Body of pancreas (tissue), 4 donors: Measurements from ENCODE around the gene CDK14. TPM values are rescaled to one million over a fixed set of nuclear protein-coding genes. Genes with fewer than 3 reads are reported as not detected.

ENCODE experiments used
- ATAC-seq: fragments of 150-250 bp; one replicate; pipeline ENCODE4 v1.9.1; 2016
- DNase-seq, 4 donors: peaks; one replicate each; pipeline ENCODE4 v3.0.0-alpha.2; 2019
- H3K27ac ChIP-seq, 4 donors: fragments of 200-600 bp; sonication (generic); 1 replicate in 3 of 4; 2 replicates in 1 of 4; pipeline versions ENCODE4 v1.5.1 to v1.6.1; 2016 to 2019; ENCODE audit warnings: mild to moderate bottlenecking in 1 of 4, mixed read lengths in 1 of 4, moderate library complexity in 1 of 4
- H3K27me3 ChIP-seq, 2 donors: fragments of 200-600 bp; sonication (generic); one replicate each; pipeline ENCODE4 v1.6.0; 2016; ENCODE audit warnings: mild to moderate bottlenecking in 1 of 2
- H3K36me3 ChIP-seq, 2 donors: fragments of 200-600 bp; sonication (generic); replicated peaks in 1 of 2; 2 replicates each; pipeline ENCODE4 v1.5.1; 2016; ENCODE audit warnings: low read depth in 2 of 2; ENCODE audit not compliant: insufficient read depth in 1 of 2
- H3K4me1 ChIP-seq: fragments of 200-600 bp; sonication (generic); one replicate; pipeline ENCODE4 v1.6.0; 2016
- H3K4me3 ChIP-seq, 2 donors: fragments of 200-600 bp; sonication (generic); 1 replicate in 1 of 2; 2 replicates in 1 of 2; pipeline ENCODE4 v1.5.1; 2016 to 2019
- H3K9me3 ChIP-seq, 3 donors: fragments of 200-600 bp; sonication (generic); 1 replicate in 2 of 3; 2 replicates in 1 of 3; pipeline ENCODE4 v1.5.1; 2016
- POLR2A ChIP-seq, 3 donors: fragments of 450-650 bp; IDR thresholded peaks; one replicate each; pipeline ENCODE4 v1.6.1; 2016; ENCODE audit warnings: antibody characterized with exemption in 3 of 3, mild to moderate bottlenecking in 2 of 3
- WGBS, 2 donors: methylation state at CpG; one replicate each; pipeline ENCODE4 v1.1.5; 2017; 5-methylcytosine and 5-hydroxymethylcytosine counted together
- intact Hi-C: fragments of 100-400 bp; cut with DNase I; formaldehyde crosslinking; loops from one replicate; pipeline ENCODE4 v1.15.1; 2023
- total RNA-seq, 2 donors: library from RNA; depleted of rRNA; stranded (reverse); fragments of >200 nt; gene quantifications; one replicate each; pipeline ENCODE4 v1.1.0, GENCODE V29; 2016
- TF ChIP-seq, protein P1 (sequence below), 7 experiments: fragments of 450-650 bp in 4 of 7; fragments of 200-600 bp in 3 of 7; sonication (generic) in 3 of 7; IDR thresholded peaks; one replicate each; pipeline ENCODE4 v1.5.1; 2016 to 2019; ENCODE audit warnings: antibody characterized with exemption in 7 of 7

The CDK14 gene
- total RNA-seq, 2 donors from 2014 or later = 21.8 to 35.6 TPM

DNA sequence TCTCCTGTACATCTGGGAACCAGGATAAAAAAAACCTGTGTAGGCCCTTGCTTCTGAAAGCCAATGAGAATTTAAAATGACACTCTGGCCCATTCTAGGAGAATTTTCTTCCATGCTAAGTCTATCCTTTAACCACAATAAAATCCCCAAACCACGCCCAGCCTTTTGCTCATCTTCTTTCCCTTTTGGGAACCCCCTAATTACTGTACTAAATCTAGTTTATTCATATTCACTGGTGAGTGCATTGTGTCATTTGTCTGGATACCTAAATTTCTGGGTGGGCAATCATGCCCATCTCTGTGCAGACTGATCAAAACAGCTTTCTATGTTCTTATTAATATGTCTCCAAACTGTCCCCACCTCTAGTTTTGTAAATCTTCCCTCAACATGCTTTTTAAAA, 11.7 kb upstream of the CDK14 start:
- 82 to 83% methylated on average over 1 of the region's 1 CpG for WGBS, 2 donors
- no peak for TF ChIP-seq POLR2A (IDR thresholded peaks at IDR 0.05)
- TF ChIP-seq, protein P1, sequence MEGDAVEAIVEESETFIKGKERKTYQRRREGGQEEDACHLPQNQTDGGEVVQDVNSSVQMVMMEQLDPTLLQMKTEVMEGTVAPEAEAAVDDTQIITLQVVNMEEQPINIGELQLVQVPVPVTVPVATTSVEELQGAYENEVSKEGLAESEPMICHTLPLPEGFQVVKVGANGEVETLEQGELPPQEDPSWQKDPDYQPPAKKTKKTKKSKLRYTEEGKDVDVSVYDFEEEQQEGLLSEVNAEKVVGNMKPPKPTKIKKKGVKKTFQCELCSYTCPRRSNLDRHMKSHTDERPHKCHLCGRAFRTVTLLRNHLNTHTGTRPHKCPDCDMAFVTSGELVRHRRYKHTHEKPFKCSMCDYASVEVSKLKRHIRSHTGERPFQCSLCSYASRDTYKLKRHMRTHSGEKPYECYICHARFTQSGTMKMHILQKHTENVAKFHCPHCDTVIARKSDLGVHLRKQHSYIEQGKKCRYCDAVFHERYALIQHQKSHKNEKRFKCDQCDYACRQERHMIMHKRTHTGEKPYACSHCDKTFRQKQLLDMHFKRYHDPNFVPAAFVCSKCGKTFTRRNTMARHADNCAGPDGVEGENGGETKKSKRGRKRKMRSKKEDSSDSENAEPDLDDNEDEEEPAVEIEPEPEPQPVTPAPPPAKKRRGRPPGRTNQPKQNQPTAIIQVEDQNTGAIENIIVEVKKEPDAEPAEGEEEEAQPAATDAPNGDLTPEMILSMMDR (IDR thresholded peaks at IDR 0.05) = no peak
- Histone ChIP-seq H3K36me3 (no peaks in the 10 kb centered on the region), H3K9me3 (no peaks in the 10 kb centered on the region), H3K4me1 (no peaks in the 10 kb centered on the region), H3K27ac (no peak overlapping the region), H3K27me3 (no peaks in the 10 kb centered on the region), H3K4me3 (no peak overlapping the region)
- no peak for DNase-seq
- ATAC-seq = no peak
- intact Hi-C loops = no loop called here

DNA sequence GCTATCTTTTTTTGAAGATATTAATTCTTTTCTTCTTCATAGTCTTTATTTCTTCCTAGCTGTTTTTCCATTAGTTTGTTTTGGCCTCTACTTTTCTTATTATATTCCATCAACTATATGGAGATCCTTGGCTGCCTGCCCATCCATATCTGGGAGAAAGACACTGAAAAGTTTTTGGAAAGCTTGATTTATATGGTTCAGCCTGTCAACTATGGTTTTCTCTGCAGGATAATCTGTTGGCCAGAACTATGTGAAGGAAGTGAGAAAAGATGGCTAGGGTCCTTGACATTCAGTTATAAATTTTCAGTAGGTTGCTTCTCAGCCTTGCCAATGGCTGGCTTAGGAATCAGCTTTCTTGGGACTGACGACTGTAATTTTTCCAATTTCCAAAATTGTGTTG, 10.0 kb upstream of the CDK14 start:
- Histone ChIP-seq H3K9me3 (no peaks in the 10 kb centered on the region), H3K4me3 (no peak overlapping the region), H3K27ac (no peak overlapping the region), H3K4me1 (no peaks in the 10 kb centered on the region), H3K36me3 (no peaks in the 10 kb centered on the region), H3K27me3 (no peaks in the 10 kb centered on the region)
- DNase-seq = no peak
- 73 to 75% methylated on average over 1 of the region's 1 CpG for WGBS, 2 donors
- intact Hi-C loops = no loop called here
- no peak for ATAC-seq
- TF ChIP-seq, protein P1 (IDR thresholded peaks at IDR 0.05) = no peak
- TF ChIP-seq POLR2A (IDR thresholded peaks at IDR 0.05) = no peak

DNA sequence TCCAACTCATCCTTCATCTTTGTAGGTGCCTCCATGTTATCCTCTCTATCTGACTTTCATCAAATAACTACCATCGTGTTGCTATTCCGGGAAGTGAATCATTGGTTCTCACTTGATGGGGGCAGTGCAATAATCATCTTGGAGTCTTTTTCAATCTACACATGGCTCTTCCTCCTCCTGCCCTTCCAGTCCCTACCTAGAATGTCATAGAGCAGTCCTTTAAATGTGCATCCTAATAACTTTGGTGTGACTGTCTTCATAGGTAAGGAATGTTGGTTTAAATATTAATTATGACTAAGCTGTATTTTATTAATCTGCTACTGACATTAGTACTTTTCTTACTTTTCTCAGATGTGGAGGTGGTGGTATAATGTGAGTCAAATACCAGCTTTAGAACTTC, 8.4 kb upstream of the CDK14 start:
- 85 to 89% methylated on average over 2 of the region's 2 CpGs for WGBS, 2 donors
- intact Hi-C loops = no loop called here
- H3K27ac ChIP-seq = no peak overlapping the region
- no peak overlapping the region for H3K4me3 ChIP-seq
- no peak for ATAC-seq
- H3K27me3 ChIP-seq = no peaks in the 10 kb centered on the region
- no peak for DNase-seq
- H3K4me1 ChIP-seq = no peaks in the 10 kb centered on the region
- TF ChIP-seq POLR2A (IDR thresholded peaks at IDR 0.05) = no peak
- TF ChIP-seq, protein P1 (IDR thresholded peaks at IDR 0.05) = no peak
- no peaks in the 10 kb centered on the region for H3K9me3 ChIP-seq
- no peaks in the 10 kb centered on the region for H3K36me3 ChIP-seq

DNA sequence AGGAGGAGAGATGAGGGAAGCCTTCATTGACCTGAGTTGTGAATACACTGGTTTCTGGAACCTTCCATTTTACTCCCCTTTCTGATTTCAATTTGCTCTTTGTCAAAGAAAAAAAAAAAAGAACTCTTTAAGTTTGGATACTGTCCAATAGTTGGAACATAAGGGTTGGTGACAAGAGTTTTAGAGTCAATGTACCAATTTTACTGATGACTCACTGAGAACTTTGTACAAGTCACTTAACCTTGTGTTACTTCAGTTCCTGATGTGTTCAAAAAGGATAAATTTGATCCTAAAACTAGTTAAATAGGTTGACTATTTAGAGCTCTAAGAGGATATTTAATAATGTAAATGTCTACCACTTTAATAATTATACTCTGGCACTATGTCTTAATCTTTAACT, 4.1 kb upstream of the CDK14 start:
- peaks cover 11% of the 10 kb centered on the region for H3K4me1 ChIP-seq
- no peaks in the 10 kb centered on the region for H3K27me3 ChIP-seq
- H3K27ac ChIP-seq = no peak overlapping the region
- DNase-seq = no peak
- ATAC-seq = no peak
- H3K4me3 ChIP-seq = no peak overlapping the region
- intact Hi-C loops = no loop called here
- no peaks in the 10 kb centered on the region for H3K36me3 ChIP-seq
- H3K9me3 ChIP-seq = no peaks in the 10 kb centered on the region
- TF ChIP-seq, protein P1 (IDR thresholded peaks at IDR 0.05) = no peak
- no peak for TF ChIP-seq POLR2A (IDR thresholded peaks at IDR 0.05)

DNA sequence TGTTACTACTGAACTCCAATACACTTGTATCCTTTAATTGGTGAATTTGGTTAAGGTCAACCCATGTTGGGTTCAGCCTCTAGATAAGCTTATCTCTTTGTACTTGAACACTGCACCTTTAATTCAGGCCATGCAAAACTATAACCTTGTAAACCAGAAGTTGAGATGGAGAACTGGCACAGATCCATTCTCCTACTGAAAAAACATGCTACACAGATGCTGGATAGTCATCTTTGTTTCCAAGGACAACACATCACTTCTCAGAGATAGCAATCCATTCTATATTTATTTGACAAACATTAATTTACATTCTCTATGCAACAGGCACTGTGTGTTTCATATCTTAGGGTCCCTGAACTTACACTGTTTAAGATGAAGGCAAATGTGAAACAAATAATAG, 2.9 kb upstream of the CDK14 start:
- Histone ChIP-seq H3K27ac (no peak overlapping the region), H3K27me3 (no peaks in the 10 kb centered on the region), H3K4me1 (peaks cover 15% of the 10 kb centered on the region), H3K36me3 (no peaks in the 10 kb centered on the region), H3K9me3 (no peaks in the 10 kb centered on the region), H3K4me3 (no peak overlapping the region)
- no peak for ATAC-seq
- intact Hi-C loops = no loop called here
- DNase-seq = no peak
- TF ChIP-seq, protein P1 (IDR thresholded peaks at IDR 0.05) = no peak
- no peak for TF ChIP-seq POLR2A (IDR thresholded peaks at IDR 0.05)
